ENCODE data around the gene PPARA. TPM values are rescaled to one million over a fixed set of nuclear protein-coding genes. Genes with fewer than 3 reads are reported as not detected.

PPARA gene
- total and polyA plus RNA-seq, 2 donors (not counting 1 experiment from before 2014, with no cell fraction given): 4.1 to 29.8 TPM

- Histone ChIP-seq H3K4me1 (ENCODE audit: control insufficient read depth in 2 of 2, insufficient read depth in 2 of 2, low read length in 2 of 2) (peaks cover 0 to 8% of the 10 kb centered on the region in 2 donors), H3K27me3 (replicated peaks in 1 of 4; ENCODE audit: control extremely low read depth in 1 of 4, control insufficient read depth in 3 of 4, insufficient read depth in 4 of 4, low read length in 3 of 4) (no peaks in the 10 kb centered on the region), H3K4me2 (replicated peaks; ENCODE audit: low read depth, low read length, poor library complexity, severe bottlenecking) (no peak overlapping the region), H3K4me3 (ENCODE audit: control extremely low read depth in 1 of 5, extremely low read depth in 1 of 5, insufficient read depth in 1 of 5, low read depth in 2 of 5, low read length in 4 of 5) (no peak overlapping the region), H3K27ac (ENCODE audit: low read length in 2 of 2) (no peak overlapping the region), H3K9ac (ENCODE audit: low read length) (no peak overlapping the region), H4K20me1 (ENCODE audit: control insufficient read depth, insufficient read depth, low read length, poor library complexity, severe bottlenecking) (no peaks in the 10 kb centered on the region), H3K9me3 (ENCODE audit: control extremely low read depth in 1 of 3, control insufficient read depth in 2 of 3, insufficient read depth in 1 of 3, low read length in 2 of 3) (peaks cover 0 to 7% (median 0%) of the 10 kb centered on the region in 3 donors), H2AFZ (ENCODE audit: insufficient read depth, low read depth, low read length, poor library complexity, severe bottlenecking) (no peak overlapping the region), H3K36me3 (replicated peaks in 1 of 2; ENCODE audit: control extremely low read depth in 1 of 2, control insufficient read depth in 1 of 2, extremely low read depth in 1 of 2, insufficient read depth in 2 of 2, low read length in 1 of 2) (no peaks in the 10 kb centered on the region), H3K79me2 (ENCODE audit: control insufficient read depth, insufficient read depth, low read length) (no peaks in the 10 kb centered on the region)
- no peak overlapping the region for H3K27ac Mint-ChIP-seq
- POLR2A ChIA-PET: no interaction called here
- no peak for ATAC-seq (ENCODE audit: low read depth)
- intact Hi-C loops (cut with micrococcal nuclease): no loop called here
- TF ChIP-seq EZH2 (IDR thresholded peaks at IDR 0.05; ENCODE audit: borderline replicate concordance, insufficient read depth, low read depth, low read length, poor library complexity, severe bottlenecking) (no peak), CTCF (IDR thresholded peaks at IDR 0.05) (no peak)
- no peaks in the 10 kb centered on the region for H3K27me3 Mint-ChIP-seq
- CTCF ChIA-PET: no interaction called here
- no peak overlapping the region for H3K4me3 Mint-ChIP-seq
- DNase-seq: no peak
- H3K9me3 Mint-ChIP-seq (ENCODE audit: insufficient read depth): no peaks in the 10 kb centered on the region
- WGBS (ENCODE audit: insufficient coverage): 98% methylated on average over 17 of the region's 17 CpGs
- peaks cover 6% of the 10 kb centered on the region for H3K4me1 Mint-ChIP-seq
Observed at GRCh38 chr22:46139895-46140350, 10.4 kb upstream of the PPARA start.

- Mint-ChIP-seq H3K27me3 (no peaks in the 10 kb centered on the region), H3K4me3 (peak overlapping the region; percentile 63)
- POLR2A ChIA-PET: interaction anchor here (0.6 to 0.7 kb wide), 2 partner anchors 8 to 102 kb away, joined by 3 to 4 read pairs; no protein-coding TSS in a partner anchor
Observed at GRCh38 chr22:46140989-46141928, 9.1 kb upstream of the PPARA start.

More at GRCh38 chr22:46140989-46141928, 9.1 kb upstream of the PPARA start:
- Mint-ChIP-seq H3K4me1 (peaks cover 6% of the 10 kb centered on the region), H3K27ac (peak overlapping the region; percentile 51), H3K9me3 (ENCODE audit: insufficient read depth) (no peaks in the 10 kb centered on the region)
- CTCF ChIA-PET: no interaction called here
- H3K9me3 ChIP-seq (ENCODE audit: control extremely low read depth in 1 of 3, control insufficient read depth in 2 of 3, insufficient read depth in 1 of 3, low read length in 2 of 3): peaks cover 0 to 7% (median 0%) of the 10 kb centered on the region in 3 donors
- peak overlapping the region; percentile 38 for H3K4me2 ChIP-seq (replicated peaks; ENCODE audit: low read depth, low read length, poor library complexity, severe bottlenecking)
- peak; percentile 54 for ATAC-seq (ENCODE audit: low read depth)
- H3K9ac ChIP-seq (ENCODE audit: low read length): no peak overlapping the region
- peaks cover 0 to 8% of the 10 kb centered on the region in 2 donors for H3K4me1 ChIP-seq (ENCODE audit: control insufficient read depth in 2 of 2, insufficient read depth in 2 of 2, low read length in 2 of 2)
- no peak overlapping the region for H3K4me3 ChIP-seq (ENCODE audit: control extremely low read depth in 1 of 5, extremely low read depth in 1 of 5, insufficient read depth in 1 of 5, low read depth in 2 of 5, low read length in 4 of 5)
- peak overlapping the region; percentile 30 for H2AFZ ChIP-seq (ENCODE audit: insufficient read depth, low read depth, low read length, poor library complexity, severe bottlenecking)
- TF ChIP-seq CTCF (IDR thresholded peaks at IDR 0.05) (no peak), EZH2 (IDR thresholded peaks at IDR 0.05; ENCODE audit: borderline replicate concordance, insufficient read depth, low read depth, low read length, poor library complexity, severe bottlenecking) (no peak)
- no peaks in the 10 kb centered on the region for H3K36me3 ChIP-seq (replicated peaks in 1 of 2; ENCODE audit: control extremely low read depth in 1 of 2, control insufficient read depth in 1 of 2, extremely low read depth in 1 of 2, insufficient read depth in 2 of 2, low read length in 1 of 2)
- H3K27me3 ChIP-seq (replicated peaks in 1 of 4; ENCODE audit: control extremely low read depth in 1 of 4, control insufficient read depth in 3 of 4, insufficient read depth in 4 of 4, low read length in 3 of 4): no peaks in the 10 kb centered on the region
- H4K20me1 ChIP-seq (ENCODE audit: control insufficient read depth, insufficient read depth, low read length, poor library complexity, severe bottlenecking): no peaks in the 10 kb centered on the region
- no peaks in the 10 kb centered on the region for H3K79me2 ChIP-seq (ENCODE audit: control insufficient read depth, insufficient read depth, low read length)
- WGBS (ENCODE audit: insufficient coverage): 69% methylated on average over 9 of the region's 16 CpGs
- DNase-seq: no peak
- H3K27ac ChIP-seq (ENCODE audit: low read length in 2 of 2): peak overlapping the region; percentile 19 to 38
- intact Hi-C loops (cut with micrococcal nuclease): no loop called here

All from B cell (primary cell).